HG03460 (cell line): ENCODE results near the gene PHRF1.
"Not testable (repeated sequence)": the region's sequence is repeated elsewhere in the genome, so short reads cannot be mapped to it uniquely, and the experiment has no call there.

Experiments
- ATAC-seq: cut with Tn5 transposase; IDR thresholded peaks from one replicate; pipeline ENCODE4 v1.9.1; 2021; ENCODE audit not compliant: unreplicated experiment

Gene PHRF1

DNA sequence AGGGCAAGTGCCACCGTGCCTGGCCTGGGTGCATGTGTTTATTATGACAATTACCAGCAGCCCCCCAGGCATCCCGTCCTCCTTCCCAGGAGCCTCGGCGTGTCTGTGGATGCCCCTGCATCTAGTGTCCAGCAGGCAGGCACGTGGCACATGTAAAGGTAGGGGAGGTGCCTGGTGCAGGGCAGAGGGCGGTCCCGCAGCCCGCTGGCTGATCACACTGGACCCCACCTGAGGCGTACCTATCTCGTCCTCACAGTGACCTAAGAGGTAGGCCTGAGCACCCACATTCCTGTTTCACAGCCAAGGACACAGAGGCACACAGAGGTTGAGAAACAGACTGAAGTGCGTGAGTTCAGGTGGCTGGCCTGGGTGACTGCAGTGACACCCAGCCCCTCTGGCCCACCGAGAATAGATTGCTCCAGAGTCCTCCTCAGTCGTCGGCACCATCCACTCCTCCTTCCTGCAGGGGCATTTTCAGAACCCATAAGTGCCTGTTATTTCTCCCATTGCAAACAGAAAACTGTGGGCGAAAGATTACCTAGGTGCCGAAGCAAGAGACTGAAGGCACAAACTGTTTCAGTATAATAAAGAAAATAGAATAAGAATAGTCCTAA lies 3.0 kb upstream of the PHRF1 start:
- no peak for ATAC-seq

- ATAC-seq: not testable (repeated sequence)
Measured at GRCh38 chr11:574031-574570, 2.2 kb upstream of the PHRF1 start.

- peak; percentile 7 for ATAC-seq
Measured at GRCh38 chr11:574632-575312, 1.5 kb upstream of the PHRF1 start.

DNA sequence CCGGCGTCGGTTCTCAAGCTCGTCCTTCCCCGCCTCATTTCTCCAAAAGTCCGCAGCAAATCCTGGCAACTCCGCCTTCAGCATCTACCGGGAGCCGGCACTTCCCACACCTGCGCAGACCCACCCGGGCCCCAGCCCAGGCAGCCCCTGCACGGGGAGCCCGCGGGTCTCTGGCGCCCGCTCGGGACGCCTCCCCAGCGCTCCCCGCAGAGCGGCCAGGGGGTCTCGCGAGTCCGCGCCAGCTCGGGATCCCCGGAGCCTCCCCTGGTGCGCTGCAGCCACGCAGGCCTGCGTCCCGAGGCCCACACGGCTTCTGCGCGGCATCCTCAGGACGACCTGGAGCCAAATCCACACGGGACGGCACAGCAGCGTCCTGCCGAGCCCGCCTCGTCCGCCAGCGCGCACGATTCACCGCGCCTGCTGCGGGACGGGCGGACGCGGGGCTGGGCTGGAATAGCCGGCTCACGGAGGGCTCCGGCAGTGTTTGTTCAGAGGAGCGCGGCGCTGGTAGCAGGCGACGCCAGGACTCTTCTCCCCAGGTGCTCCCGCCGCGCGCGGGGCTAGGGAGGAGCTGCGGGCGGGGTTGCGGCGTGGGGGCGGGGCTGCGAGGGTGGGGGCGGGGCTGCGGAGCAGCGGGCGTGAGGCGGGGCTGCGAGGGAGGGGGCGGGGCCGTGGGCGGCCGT lies 816 bp upstream of the PHRF1 start:
- ATAC-seq: peak; percentile 22

- ATAC-seq: no peak
Measured at GRCh38 chr11:576811-577610, 741 bp downstream of the PHRF1 start.

DNA sequence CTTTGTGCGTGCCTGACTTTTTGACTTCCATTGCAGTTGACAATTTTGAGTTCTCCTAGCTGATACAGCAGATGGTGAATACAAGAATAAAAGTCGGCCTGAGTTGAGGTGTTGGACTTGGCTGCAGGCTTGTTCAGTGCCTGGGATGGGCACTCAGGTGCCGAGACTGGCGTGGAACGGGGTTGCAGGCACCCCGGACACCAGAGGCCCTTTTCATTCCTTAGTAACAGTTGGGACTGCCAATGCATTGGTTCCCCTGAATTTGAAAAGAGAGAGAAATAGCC lies 1.3 kb downstream of the PHRF1 start:
- ATAC-seq: no peak

- no peak for ATAC-seq
Measured at GRCh38 chr11:578276-579035, 2.2 kb downstream of the PHRF1 start.

- ATAC-seq: no peak
Measured at GRCh38 chr11:579830-580601, 3.7 kb downstream of the PHRF1 start.

GRCh38 chr11:581342-581741 lies 5.1 kb downstream of the PHRF1 start:
- ATAC-seq: no peak

DNA sequence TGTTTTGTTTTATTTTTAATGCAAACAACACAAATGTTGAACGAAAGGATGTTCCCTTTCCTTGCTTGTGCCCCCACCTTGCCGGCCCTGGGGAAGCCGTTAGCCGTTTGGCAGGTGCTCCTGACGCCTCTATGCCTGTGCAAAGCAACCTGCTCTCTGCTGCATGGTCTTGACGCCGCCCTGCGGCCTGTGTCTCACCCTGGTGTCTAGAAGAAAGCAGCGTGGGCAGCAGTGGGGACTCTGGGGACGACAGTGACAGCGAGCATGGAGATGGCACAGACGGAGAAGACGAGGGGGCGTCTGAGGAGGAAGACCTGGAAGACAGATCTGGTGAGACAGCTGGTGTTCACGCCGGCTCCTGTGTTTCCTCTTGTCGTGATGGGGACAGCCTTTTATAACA lies 5.5 kb downstream of the PHRF1 start:
- no peak for ATAC-seq

- no peak for ATAC-seq
Measured at GRCh38 chr11:584287-584686, 8.0 kb downstream of the PHRF1 start.

DNA sequence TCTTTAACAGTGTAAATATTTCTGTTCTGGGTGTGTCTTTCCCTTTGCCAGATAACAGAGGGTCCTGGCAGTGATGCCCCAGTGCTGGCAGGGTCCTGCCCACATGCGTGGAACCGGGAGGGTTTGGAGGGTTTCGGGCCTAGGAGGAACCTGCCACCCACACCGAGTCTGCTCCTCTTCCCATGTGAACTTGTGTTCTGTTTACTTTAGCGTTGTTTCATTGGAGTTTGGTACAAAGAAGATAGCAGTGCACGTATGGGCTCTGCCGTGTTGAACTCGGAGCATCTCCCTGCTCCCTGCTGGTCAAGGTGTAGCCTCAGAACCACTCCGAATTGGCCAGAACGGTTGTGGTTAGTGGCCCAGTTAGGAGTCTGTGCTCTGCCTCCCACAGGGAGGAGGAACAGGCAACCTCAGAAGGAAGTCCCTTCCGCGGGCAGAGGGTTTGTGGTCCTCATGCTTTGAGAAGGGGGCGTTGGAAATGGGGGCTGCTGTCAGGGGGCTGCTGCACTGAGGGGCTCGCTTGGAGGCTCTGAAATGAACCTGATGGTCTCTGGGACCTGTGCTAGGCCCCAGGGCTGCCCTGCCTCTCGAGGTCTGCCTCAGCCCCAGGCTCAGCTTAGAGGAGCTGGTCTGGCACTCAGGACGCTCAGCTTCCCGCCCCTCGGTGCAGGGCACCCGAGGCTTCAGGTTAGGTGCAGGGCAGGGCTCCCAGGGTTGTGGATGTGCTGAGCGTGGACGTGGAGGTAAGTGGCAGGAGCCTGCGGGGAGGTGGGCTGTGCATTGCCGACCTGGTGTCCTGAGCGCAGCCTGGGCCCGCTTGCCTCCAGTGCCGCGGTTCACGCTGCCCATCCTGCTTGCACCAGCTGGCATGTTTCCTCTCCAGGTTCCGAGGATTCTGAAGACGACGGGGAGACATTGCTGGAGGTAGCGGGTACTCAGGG lies 10.4 kb downstream of the PHRF1 start:
- ATAC-seq: no peak

DNA sequence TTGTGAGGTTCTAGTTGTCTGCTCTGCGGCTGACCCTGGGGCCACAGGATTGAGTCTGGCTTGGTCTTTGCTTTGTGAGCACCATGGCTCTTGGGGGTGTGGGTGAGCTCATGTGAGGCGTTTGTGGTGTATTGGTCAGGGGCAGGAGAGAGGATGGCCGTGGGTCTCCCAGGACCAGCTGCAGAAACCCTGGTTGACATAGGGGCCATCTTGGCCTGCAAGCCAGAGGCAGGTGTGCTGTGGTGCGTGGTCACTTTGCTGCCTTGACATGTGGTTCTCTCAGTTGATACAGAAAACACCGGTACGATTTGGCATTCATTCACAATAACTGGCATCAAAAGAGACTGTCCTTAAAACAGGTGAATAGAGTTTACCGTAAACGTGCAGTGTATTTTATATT lies 11.3 kb downstream of the PHRF1 start:
- ATAC-seq: no peak

GRCh38 chr11:587978-588380 lies 11.7 kb downstream of the PHRF1 start:
- ATAC-seq: no peak

DNA sequence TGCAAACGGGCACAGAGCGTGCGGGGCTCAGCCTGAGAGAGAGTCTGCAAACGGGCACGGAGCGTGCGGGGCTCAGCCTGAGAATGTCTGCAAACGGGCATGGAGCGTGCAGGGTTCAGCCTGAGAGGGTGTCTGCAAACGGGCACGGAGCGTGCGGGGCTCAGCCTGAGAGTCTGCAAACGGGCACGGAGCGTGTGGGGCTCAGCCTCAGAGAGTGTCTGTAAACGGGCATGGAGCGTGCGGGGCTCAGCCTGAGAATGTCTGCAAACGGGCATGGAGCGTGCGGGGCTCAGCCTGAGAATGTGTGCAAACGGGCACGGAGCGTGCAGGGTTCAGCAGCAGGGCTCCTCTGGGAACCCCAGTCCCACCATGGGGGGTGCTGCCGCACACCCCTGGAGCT lies 13.5 kb downstream of the PHRF1 start:
- ATAC-seq: no peak

GRCh38 chr11:590997-591396 lies 14.7 kb downstream of the PHRF1 start:
- ATAC-seq: no peak

GRCh38 chr11:592501-592900 lies 16.2 kb downstream of the PHRF1 start:
- no peak for ATAC-seq

- no peak for ATAC-seq
Measured at GRCh38 chr11:592918-593317, 16.6 kb downstream of the PHRF1 start.

- no peak for ATAC-seq
Measured at GRCh38 chr11:593347-593746, 17.1 kb downstream of the PHRF1 start.
